GM19468 (cell line): ENCODE results near the gene ZNF674.
"Not testable (repeated sequence)": the region's sequence is repeated elsewhere in the genome, so short reads cannot be mapped to it uniquely, and the experiment has no call there.

Source experiments
- ATAC-seq: cut with Tn5 transposase; IDR thresholded peaks from one replicate; pipeline ENCODE4 v1.9.1; 2021; ENCODE audit warnings: mild to moderate bottlenecking, moderate library complexity, moderate number of reproducible peaks; ENCODE audit not compliant: unreplicated experiment; ENCODE audit errors: extremely low read depth

Gene ZNF674

DNA sequence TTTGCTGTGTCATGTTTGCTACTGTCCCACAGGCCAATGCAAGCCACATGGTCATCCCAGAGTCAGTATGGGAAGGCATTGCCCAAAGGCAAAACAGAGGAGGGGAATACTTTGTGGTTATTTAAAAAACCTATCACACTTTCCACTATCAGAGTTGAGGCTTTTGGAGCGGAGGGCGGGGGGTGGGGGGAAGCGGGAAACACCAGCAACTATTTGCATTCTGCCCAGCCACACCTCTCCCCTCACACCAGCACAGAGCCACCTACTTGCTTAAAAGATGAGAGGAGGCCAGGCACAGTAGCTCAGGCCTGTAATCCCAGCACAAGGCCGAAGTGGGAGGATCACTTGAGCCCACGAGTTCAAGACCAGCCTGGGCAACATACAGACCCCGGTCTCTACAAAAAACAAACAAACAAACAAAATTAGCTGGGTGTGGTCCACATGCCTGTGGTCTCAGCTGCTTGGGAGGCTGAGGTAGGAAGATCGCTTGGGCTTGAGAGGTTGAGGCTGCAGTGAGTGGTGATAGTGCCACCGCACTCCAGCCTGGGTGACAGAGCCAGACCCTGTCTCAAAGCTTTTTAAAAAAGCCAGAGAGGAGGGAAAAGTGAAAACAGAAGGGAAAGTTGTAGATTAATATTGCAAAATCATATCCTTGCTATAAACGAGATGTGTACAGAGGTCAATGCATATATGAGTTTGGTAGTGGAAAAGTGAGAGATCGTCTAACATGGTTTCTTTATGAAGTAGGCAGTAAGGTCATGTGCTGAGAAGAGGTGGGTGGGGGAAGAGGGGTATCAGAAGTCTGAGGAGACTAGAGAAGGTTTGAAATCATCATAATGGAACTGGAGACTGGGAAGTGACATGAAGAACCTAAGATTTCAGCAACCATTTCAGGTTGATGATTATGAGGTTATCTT, 26.5 kb upstream of the ZNF674 start:
- ATAC-seq: no peak

GRCh38 chrX:46569621-46570020, 24.4 kb upstream of the ZNF674 start:
- no peak for ATAC-seq

DNA sequence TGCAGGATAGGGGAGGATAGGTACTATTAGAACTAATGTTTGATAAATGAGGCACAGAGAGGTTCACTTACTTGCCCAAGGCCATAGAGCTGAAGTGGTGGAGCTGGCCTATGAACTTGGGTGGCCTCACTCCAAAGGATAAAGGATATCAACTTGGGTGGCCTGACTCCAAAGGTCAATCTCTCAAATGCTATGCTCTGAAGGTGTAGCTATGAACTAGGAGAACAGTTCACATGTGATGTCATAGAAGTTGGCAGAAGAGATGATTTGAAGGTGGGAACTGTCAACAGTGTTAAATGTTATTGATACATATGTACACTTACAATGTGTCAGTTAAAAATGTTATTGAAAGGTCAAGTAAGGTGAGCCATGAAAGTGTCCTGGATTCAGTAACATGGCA, 22.2 kb upstream of the ZNF674 start:
- no peak for ATAC-seq

DNA sequence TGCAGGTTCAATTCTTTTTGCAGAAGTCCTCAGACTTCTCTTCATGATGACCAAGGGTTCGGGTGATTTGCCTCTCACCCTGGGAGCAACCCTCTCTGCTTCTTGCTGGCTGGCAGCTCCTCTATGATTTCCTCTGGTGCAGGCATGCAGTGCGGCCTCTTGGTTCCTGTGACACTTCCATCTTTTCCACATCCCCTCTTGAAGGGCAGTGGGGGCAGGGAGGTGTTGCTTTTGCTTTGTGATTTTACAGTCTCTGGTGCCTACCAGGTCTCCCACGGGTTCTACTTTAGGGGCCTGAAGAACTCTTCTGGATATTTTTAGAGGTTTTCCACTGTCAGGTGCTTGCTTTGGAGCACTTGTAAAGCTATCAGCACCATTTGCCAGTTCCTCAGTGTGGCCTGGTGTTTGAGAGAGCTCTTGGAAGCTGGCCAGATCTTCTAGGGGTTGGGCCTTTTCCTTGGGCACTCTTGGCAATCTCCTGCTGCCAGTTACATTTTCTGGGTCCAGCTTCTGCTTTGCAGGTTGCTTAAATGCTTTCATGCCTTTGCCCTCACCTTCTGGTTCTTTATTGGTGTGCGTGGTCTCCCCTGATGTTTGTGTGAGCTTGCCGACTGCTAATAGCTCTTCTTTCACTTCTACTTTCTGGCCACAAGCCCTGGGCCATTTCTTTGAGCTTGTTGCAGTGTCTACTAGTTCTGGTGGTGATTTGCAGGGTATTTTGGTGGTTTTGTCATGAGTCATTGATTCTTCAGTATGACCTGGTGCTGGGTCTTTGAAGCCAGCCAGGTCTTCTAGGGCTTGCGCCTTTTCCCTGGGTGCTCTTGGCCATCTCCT, 16.8 kb upstream of the ZNF674 start:
- ATAC-seq: peak; percentile 98

- ATAC-seq: no peak
Observed at GRCh38 chrX:46559062-46559461, 13.8 kb upstream of the ZNF674 start.

GRCh38 chrX:46554942-46555341, 9.7 kb upstream of the ZNF674 start:
- ATAC-seq: no peak

DNA sequence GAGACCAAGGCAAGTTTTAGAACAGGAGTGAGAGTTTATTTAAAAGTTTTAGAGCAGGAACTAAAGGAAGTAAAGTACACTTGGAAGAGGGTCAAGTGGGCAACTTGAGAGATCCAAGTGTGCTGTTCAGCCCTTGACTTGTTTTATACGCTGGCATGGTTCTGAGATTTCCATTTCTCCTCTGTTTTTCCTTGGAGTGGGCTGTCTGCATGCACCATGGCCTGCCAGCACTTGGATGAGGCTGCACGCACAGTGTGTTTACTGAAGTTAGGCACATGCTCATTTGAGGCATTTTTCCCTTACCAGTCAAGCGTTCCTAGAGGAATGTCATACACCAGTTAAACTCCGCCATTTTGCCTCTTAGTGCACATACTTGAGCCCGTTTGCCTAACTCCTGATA, 8.7 kb upstream of the ZNF674 start:
- ATAC-seq: no peak

- no peak for ATAC-seq
Observed at GRCh38 chrX:46551494-46552128, 6.4 kb upstream of the ZNF674 start.

- ATAC-seq: no peak
Observed at GRCh38 chrX:46549914-46550313, 4.7 kb upstream of the ZNF674 start.

- no peak for ATAC-seq
Observed at GRCh38 chrX:46547857-46548256, 2.6 kb upstream of the ZNF674 start.

GRCh38 chrX:46544527-46544926, 694 bp downstream of the ZNF674 start:
- ATAC-seq: not testable (repeated sequence)

DNA sequence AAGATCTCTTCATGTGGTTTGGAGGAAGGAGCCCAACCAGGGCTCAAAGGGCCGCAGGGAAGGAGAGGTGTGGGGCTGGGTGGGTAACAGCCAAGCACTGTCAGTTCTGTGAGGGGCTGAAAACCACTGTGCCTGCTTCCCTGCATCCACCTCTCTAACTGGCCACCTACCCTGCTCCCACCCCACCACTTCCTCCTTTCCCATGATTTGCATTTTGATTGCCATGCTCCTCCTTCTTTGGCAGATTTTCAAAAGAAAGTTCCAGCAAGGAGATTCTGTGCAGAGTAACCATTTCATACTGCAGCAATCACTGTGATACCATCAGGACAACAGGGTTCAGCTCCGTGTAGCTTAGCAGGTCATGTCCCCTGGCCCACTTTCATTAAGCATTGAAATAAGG, 1.8 kb downstream of the ZNF674 start:
- ATAC-seq: no peak

GRCh38 chrX:46531442-46531841, 13.8 kb downstream of the ZNF674 start:
- ATAC-seq: no peak

DNA sequence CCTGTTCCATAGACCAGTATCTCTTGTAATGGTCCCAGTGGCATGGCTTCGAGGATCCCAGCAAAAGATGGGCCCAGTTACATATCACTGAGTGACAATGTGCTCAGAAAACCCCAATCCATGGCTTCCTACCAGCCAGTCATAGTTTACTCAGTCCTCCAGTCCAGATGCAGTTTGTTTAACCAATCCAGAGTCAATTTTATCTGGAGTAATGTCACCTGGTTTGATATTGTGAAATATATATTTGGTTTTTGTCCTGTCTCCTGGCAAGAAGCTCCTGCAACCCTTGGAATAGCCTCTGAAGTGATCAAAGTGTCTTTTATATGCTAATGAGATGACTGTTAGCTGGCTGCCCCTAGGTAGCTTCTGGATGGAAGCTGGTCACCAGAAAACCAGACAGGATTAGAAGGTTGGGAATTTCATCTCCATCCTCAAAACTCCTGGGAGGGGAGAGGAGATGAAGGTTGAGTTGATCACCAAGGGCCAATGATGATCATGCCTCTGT, 14.8 kb downstream of the ZNF674 start:
- not testable (repeated sequence) for ATAC-seq

DNA sequence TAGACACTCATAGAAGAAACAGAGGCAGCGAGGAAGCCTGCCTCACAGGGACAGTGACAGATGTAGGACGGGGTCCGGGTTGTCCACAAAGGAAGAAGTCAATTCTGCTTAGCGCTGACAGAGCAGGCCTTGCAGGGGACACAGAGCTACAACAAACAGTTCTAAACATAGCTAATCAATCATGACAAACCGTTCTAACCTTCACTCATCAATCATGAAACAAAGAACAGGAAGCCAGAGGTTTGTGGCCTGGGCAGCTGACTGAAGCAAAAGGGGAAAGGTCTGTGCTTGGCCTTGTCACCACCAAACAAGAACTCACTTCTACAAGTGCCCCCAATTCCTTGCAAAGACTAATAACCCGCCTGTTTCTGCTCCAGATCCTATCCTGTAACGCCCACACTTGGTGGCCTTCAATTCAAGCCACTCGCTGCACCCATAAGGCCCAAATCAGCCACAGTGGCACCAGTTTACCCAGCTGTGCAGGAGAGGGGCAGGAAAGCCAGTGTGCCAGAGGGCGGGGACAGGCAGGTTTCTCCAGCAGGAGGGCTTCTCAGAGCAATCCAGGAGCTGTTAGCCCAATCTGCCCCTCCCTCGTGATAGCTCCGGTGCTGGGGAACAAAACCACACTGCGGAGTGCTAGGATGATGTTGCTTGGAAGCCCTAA, 15.3 kb downstream of the ZNF674 start:
- ATAC-seq: not testable (repeated sequence)

DNA sequence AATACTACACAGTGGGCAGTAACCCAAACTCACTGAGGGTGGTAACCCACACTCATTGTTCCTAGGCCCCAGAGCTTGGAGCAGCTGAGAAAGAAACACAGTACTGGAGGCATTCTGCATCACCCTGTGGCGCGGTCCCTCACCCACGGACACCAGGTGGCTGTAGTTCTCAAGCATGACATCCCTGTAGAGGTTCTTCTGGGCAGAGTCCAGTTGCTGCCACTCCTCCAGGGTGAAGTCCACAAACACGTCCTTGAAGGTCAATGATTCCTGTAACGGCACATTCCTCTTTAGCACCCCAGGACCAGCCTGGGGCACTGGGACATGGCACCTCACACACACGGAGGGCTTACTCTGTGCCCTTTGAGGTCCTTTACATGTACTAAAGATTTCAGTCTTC, 16.6 kb downstream of the ZNF674 start:
- not testable (repeated sequence) for ATAC-seq

DNA sequence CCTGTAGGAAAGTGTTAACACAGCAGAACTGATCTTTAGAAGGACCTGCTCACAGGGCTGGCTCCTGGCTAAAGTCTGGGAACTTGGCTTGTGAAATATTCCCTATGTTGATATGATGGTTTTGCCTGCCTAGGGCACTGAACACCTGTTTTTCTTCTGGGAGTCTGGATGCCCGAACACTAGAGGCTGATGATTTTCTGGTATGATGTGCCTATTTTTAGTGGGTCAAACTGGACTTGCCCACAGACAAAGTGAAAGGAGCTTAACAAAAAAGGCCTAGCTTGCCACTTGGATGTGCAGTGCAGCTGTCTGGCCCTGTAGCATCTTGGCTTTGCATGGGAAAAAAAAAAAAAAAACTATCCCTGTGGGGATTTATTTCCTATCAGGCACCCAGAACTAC, 39.1 kb downstream of the ZNF674 start:
- ATAC-seq: no peak

DNA sequence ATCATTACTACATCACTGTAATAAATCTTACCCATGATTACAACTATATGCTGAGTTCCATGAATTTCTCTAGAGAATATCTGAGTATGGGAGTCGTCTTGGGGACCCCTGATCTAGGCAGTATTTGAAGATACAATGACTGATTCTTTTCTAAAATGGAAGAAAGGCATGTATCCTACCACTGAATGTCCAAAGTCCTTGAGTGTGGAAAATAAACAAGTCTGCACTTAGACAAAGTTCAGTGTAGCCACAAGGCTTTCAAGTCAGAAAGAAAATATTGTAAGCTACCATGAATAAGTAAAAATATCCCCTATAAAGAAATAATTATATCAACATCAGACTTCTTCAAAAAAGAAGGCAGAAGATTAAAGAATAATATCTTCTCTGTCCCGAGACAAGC, 42.4 kb downstream of the ZNF674 start:
- no peak for ATAC-seq

GRCh38 chrX:46500054-46500453, 45.2 kb downstream of the ZNF674 start:
- no peak for ATAC-seq

GRCh38 chrX:46488712-46489111, 56.5 kb downstream of the ZNF674 start:
- ATAC-seq: no peak
